Esophagus (tissue), 2 donors: Measurements from ENCODE around the gene TPBGL. TPM values are rescaled to one million over a fixed set of nuclear protein-coding genes. Genes with fewer than 3 reads are reported as not detected.
A peak's percentile ranks its signal among the peaks of the same experiment; 100 is the strongest.

Source experiments
- H3K27ac ChIP-seq, 2 donors: one replicate each; pipeline ENCODE4 v1.5.1; 2013; ENCODE audit warnings: low read depth in 2 of 2, mild to moderate bottlenecking in 2 of 2, inconsistent platforms in 1 of 2, low read length in 1 of 2, moderate library complexity in 1 of 2
- H3K27me3 ChIP-seq, 2 donors: one replicate each; pipeline ENCODE4 v1.6.1; 2013; ENCODE audit warnings: low read length in 2 of 2, control low read depth in 1 of 2, mild to moderate bottlenecking in 1 of 2; ENCODE audit not compliant: insufficient read depth in 2 of 2, control insufficient read depth in 1 of 2
- H3K36me3 ChIP-seq, 2 donors: one replicate each; pipeline ENCODE4 v1.6.1; 2013; ENCODE audit warnings: low read length in 1 of 2; ENCODE audit not compliant: control insufficient read depth in 2 of 2, insufficient read depth in 2 of 2
- H3K4me1 ChIP-seq, 2 donors: one replicate each; pipeline ENCODE4 v1.6.1; 2013; ENCODE audit warnings: low read length in 1 of 2; ENCODE audit not compliant: control insufficient read depth in 2 of 2, insufficient read depth in 2 of 2
- H3K4me3 ChIP-seq, 2 donors: one replicate each; pipeline ENCODE4 v1.5.1; 2013; ENCODE audit warnings: low read length in 2 of 2, mild to moderate bottlenecking in 2 of 2, low read depth in 1 of 2, moderate library complexity in 1 of 2
- H3K9me3 ChIP-seq, 2 donors: one replicate each; pipeline ENCODE4 v1.6.1; 2013; ENCODE audit warnings: mild to moderate bottlenecking in 2 of 2, low read depth in 1 of 2, low read length in 1 of 2, moderate library complexity in 1 of 2; ENCODE audit not compliant: control insufficient read depth in 2 of 2, insufficient read depth in 1 of 2
- WGBS, 2 donors: extraction: QIAGEN DNeasy Blood & Tissue Kit; methylation state at CpG; one replicate each; pipeline ENCODE4 v1.1.7; 2013; 5-methylcytosine and 5-hydroxymethylcytosine counted together
- polyA plus RNA-seq, 2 donors: library from polyadenylated mRNA; stranded (reverse); fragments of 200-250 nt; gene quantifications; one replicate each; pipeline ENCODE4 v1.2.3, GENCODE V29; 2013
- donor health status: healthy with polysubstance abuse.
- donor health status: Bipolar disorder and iron deficiency.

The TPBGL gene
- polyA plus RNA-seq, 2 donors: 0.02 TPM; not detected in 1

GRCh38 chr11:75229466-75229865 is 11.1 kb upstream of the TPBGL start:
- no peaks in the 10 kb centered on the region for H3K4me1 ChIP-seq
- H3K4me3 ChIP-seq: no peak overlapping the region
- H3K36me3 ChIP-seq: no peaks in the 10 kb centered on the region
- WGBS, 2 donors: 72 to 85% methylated on average over 2 of the region's 2 CpGs
- no peak overlapping the region for H3K27ac ChIP-seq
- H3K27me3 ChIP-seq: no peaks in the 10 kb centered on the region
- no peaks in the 10 kb centered on the region for H3K9me3 ChIP-seq

GRCh38 chr11:75230621-75231020 is 10.0 kb upstream of the TPBGL start:
- Histone ChIP-seq H3K27me3 (no peaks in the 10 kb centered on the region), H3K36me3 (no peaks in the 10 kb centered on the region), H3K4me1 (no peaks in the 10 kb centered on the region), H3K9me3 (no peaks in the 10 kb centered on the region), H3K27ac (no peak overlapping the region), H3K4me3 (no peak overlapping the region)
- WGBS, 2 donors: 66 to 87% methylated on average over 2 of the region's 2 CpGs

GRCh38 chr11:75233754-75234172 is 6.8 kb upstream of the TPBGL start:
- Histone ChIP-seq H3K9me3 (no peaks in the 10 kb centered on the region), H3K4me3 (no peak overlapping the region), H3K36me3 (no peaks in the 10 kb centered on the region), H3K4me1 (no peaks in the 10 kb centered on the region), H3K27me3 (no peaks in the 10 kb centered on the region), H3K27ac (no peak overlapping the region)
- 52 to 60% methylated on average over 3 of the region's 3 CpGs for WGBS, 2 donors

- Histone ChIP-seq H3K36me3 (no peaks in the 10 kb centered on the region), H3K9me3 (no peaks in the 10 kb centered on the region), H3K27ac (no peak overlapping the region), H3K4me1 (peaks cover 3 to 4% of the 10 kb centered on the region in 2 donors), H3K27me3 (peaks cover 0 to 8% of the 10 kb centered on the region in 2 donors), H3K4me3 (no peak overlapping the region)
- WGBS, 2 donors: 42 to 53% methylated on average over 8 of the region's 8 CpGs
These were observed 4.5 kb upstream of the TPBGL start for GRCh38 chr11:75236062-75236461.

- Histone ChIP-seq H3K27me3 (peaks cover 0 to 8% of the 10 kb centered on the region in 2 donors), H3K4me1 (peaks cover 9 to 11% of the 10 kb centered on the region in 2 donors), H3K9me3 (no peaks in the 10 kb centered on the region), H3K36me3 (no peaks in the 10 kb centered on the region), H3K27ac (no peak overlapping the region), H3K4me3 (no peak overlapping the region)
- WGBS, 2 donors: 77 to 79% methylated on average over 8 of the region's 8 CpGs
These were observed 3.5 kb upstream of the TPBGL start for GRCh38 chr11:75237050-75237449.

GRCh38 chr11:75238595-75239440 is 1.8 kb upstream of the TPBGL start:
- Histone ChIP-seq H3K4me3 (no peak overlapping the region), H3K27ac (no peak overlapping the region), H3K36me3 (no peaks in the 10 kb centered on the region), H3K9me3 (no peaks in the 10 kb centered on the region), H3K27me3 (peaks cover 0 to 8% of the 10 kb centered on the region in 2 donors), H3K4me1 (peaks cover 9 to 12% of the 10 kb centered on the region in 2 donors)
- WGBS, 2 donors: 77 to 79% methylated on average over 9 of the region's 9 CpGs

GRCh38 chr11:75239531-75240290 is 863 bp upstream of the TPBGL start:
- Histone ChIP-seq H3K27me3 (peaks cover 0 to 8% of the 10 kb centered on the region in 2 donors), H3K4me3 (no peak overlapping the region), H3K27ac (no peak overlapping the region), H3K4me1 (peaks cover 9 to 12% of the 10 kb centered on the region in 2 donors), H3K9me3 (no peaks in the 10 kb centered on the region), H3K36me3 (no peaks in the 10 kb centered on the region)
- WGBS, 2 donors: 53% methylated on average over 10 of the region's 10 CpGs

- no peak overlapping the region for H3K27ac ChIP-seq
- no peaks in the 10 kb centered on the region for H3K36me3 ChIP-seq
- peak overlapping the region; percentile 51 to 53 for H3K4me3 ChIP-seq
- H3K27me3 ChIP-seq: peaks cover 0 to 8% of the 10 kb centered on the region in 2 donors
- H3K4me1 ChIP-seq: peaks cover 9 to 12% of the 10 kb centered on the region in 2 donors
- whole genome bisulfite sequencing, 2 donors: 1 to 2% methylated on average over 105 to 140 of the region's 140 CpGs
- no peaks in the 10 kb centered on the region for H3K9me3 ChIP-seq
These were observed 697 bp downstream of the TPBGL start for GRCh38 chr11:75241036-75241905.
